ENCODE measurements around the gene ANXA6. TPM values are rescaled to one million over a fixed set of nuclear protein-coding genes. Genes with fewer than 3 reads are reported as not detected.

Gene ANXA6
- polyA plus RNA-seq, 3 donors: 60.6 to 124 (median 93.5) TPM

DNA sequence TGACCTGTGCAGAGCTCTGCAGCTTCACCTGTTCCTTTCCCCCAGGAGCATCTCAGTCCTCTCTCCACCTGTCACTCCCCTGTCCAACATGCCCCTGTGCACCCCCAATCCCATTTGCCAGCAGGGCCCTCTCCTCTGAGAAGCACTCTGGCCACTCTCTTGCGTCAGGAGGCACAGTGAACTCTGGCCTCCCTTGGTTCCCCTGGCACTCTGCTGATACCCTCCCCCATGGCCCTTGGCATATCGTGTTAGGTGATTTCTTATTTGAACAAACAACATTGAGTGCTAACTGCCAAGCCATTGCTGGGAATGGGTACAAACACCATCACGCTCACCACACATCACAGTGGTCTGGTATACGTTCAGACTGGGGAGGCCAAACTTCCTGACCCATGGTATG, 55.8 kb downstream of the ANXA6 start:
- peak overlapping the region in 1 of 2 donors; percentile 15 for H3K27ac ChIP-seq (ENCODE audit: low read depth in 1 of 2, low read length in 2 of 2)
- H3K9ac ChIP-seq (ENCODE audit: insufficient read depth, low read length, poor library complexity, severe bottlenecking): no peak overlapping the region
- WGBS (ENCODE audit: insufficient coverage): 100% methylated on average over 2 of the region's 4 CpGs
- Mint-ChIP-seq H3K4me1 (peaks cover 47% of the 10 kb centered on the region), H3K27me3 (ENCODE audit: low read depth in 3 of 3) (peaks cover 0 to 4% (median 2%) of the 10 kb centered on the region in 3 donors), H3K27ac (peak overlapping the region in 4 of 7 donors; percentile 12 to 58 (median 34)), H3K9me3 (peaks cover 0 to 2% (median 0%) of the 10 kb centered on the region in 7 donors), H3K36me3 (peaks cover 60 to 76% of the 10 kb centered on the region in 2 donors), H3K4me3 (no peak overlapping the region)
- DNase-seq: no peak
- peaks cover under 1% of the 10 kb centered on the region for H3K79me2 ChIP-seq (ENCODE audit: insufficient read depth, low read length)
- peaks cover 33 to 43% of the 10 kb centered on the region in 2 donors for H3K4me1 ChIP-seq (ENCODE audit: control insufficient read depth in 1 of 2, insufficient read depth in 2 of 2, low read length in 2 of 2)
- no peak overlapping the region for H3K4me3 ChIP-seq (replicated peaks in 1 of 3; ENCODE audit: low read depth in 2 of 3, low read length in 3 of 3)
- H3K36me3 ChIP-seq (replicated peaks in 1 of 2; ENCODE audit: control insufficient read depth in 1 of 2, insufficient read depth in 2 of 2, low read length in 2 of 2): peaks cover 43 to 62% of the 10 kb centered on the region in 2 donors
- no peaks in the 10 kb centered on the region for H3K27me3 ChIP-seq (ENCODE audit: control insufficient read depth in 2 of 2, insufficient read depth in 2 of 2, low read length in 2 of 2)
- TF ChIP-seq CTCF (IDR thresholded peaks at IDR 0.05): no peak
- no peak overlapping the region for H3K4me2 ChIP-seq (replicated peaks; ENCODE audit: extremely low read depth, low read length, poor library complexity, severe bottlenecking)
- intact Hi-C loops (cut with micrococcal nuclease): no loop called here
- peaks cover 8% of the 10 kb centered on the region for H4K20me1 ChIP-seq (ENCODE audit: insufficient read depth, low read length)
- H3K9me3 ChIP-seq (replicated peaks in 1 of 2; ENCODE audit: control insufficient read depth in 1 of 2, insufficient read depth in 1 of 2, low read length in 2 of 2): no peaks in the 10 kb centered on the region
- no peak overlapping the region for H2AFZ ChIP-seq (ENCODE audit: insufficient read depth, low read depth, low read length, poor library complexity, severe bottlenecking)

DNA sequence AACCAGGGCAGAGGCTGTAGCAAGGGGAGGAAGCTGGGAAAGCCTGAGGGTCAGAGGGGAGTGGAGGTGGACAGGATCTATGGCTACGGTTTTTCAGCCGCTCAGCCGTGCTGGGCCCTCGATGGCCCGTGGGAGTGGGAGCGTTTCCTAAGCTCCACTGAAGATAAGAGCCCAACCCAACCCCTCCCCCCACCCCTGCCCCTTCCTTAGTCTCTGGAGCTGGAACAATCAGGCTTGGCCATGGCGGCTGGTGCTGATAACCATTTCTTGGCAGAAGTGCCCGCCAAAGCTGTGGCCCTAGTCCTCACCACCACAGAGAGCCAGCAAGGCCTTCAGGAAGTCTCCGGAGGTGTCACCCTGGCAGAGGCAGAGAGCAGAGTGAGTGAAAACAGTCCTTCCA, 56.4 kb downstream of the ANXA6 start:
- H3K9ac ChIP-seq (ENCODE audit: insufficient read depth, low read length, poor library complexity, severe bottlenecking): no peak overlapping the region
- 98% methylated on average over 8 of the region's 9 CpGs for WGBS (ENCODE audit: insufficient coverage)
- intact Hi-C loops (cut with micrococcal nuclease): no loop called here

More for the DNA sequence above, 56.4 kb downstream of the ANXA6 start:
- Histone ChIP-seq H3K79me2 (ENCODE audit: insufficient read depth, low read length) (no peaks in the 10 kb centered on the region), H3K27ac (ENCODE audit: low read depth in 1 of 2, low read length in 2 of 2) (peak overlapping the region in 1 of 2 donors; percentile 15), H4K20me1 (ENCODE audit: insufficient read depth, low read length) (peaks cover 4% of the 10 kb centered on the region), H3K36me3 (replicated peaks in 1 of 2; ENCODE audit: control insufficient read depth in 1 of 2, insufficient read depth in 2 of 2, low read length in 2 of 2) (peaks cover 37 to 56% of the 10 kb centered on the region in 2 donors), H3K4me2 (replicated peaks; ENCODE audit: extremely low read depth, low read length, poor library complexity, severe bottlenecking) (no peak overlapping the region), H3K4me3 (replicated peaks in 1 of 3; ENCODE audit: low read depth in 2 of 3, low read length in 3 of 3) (no peak overlapping the region), H3K4me1 (ENCODE audit: control insufficient read depth in 1 of 2, insufficient read depth in 2 of 2, low read length in 2 of 2) (peaks cover 39 to 49% of the 10 kb centered on the region in 2 donors), H3K9me3 (replicated peaks in 1 of 2; ENCODE audit: control insufficient read depth in 1 of 2, insufficient read depth in 1 of 2, low read length in 2 of 2) (no peaks in the 10 kb centered on the region), H3K27me3 (ENCODE audit: control insufficient read depth in 2 of 2, insufficient read depth in 2 of 2, low read length in 2 of 2) (no peaks in the 10 kb centered on the region), H2AFZ (ENCODE audit: insufficient read depth, low read depth, low read length, poor library complexity, severe bottlenecking) (no peak overlapping the region)
- DNase-seq: no peak
- H3K9me3 Mint-ChIP-seq: peaks cover 0 to 2% (median 0%) of the 10 kb centered on the region in 7 donors
- peaks cover 54 to 73% of the 10 kb centered on the region in 2 donors for H3K36me3 Mint-ChIP-seq
- peaks cover 53% of the 10 kb centered on the region for H3K4me1 Mint-ChIP-seq
- TF ChIP-seq CTCF (IDR thresholded peaks at IDR 0.05): no peak
- H3K4me3 Mint-ChIP-seq: no peak overlapping the region
- peak overlapping the region in 3 of 7 donors; percentile 32 to 87 (median 58) for H3K27ac Mint-ChIP-seq
- H3K27me3 Mint-ChIP-seq (ENCODE audit: low read depth in 3 of 3): peaks cover 0 to 4% (median 2%) of the 10 kb centered on the region in 3 donors

All from CD14-positive monocyte (primary cell).